ENCODE measurements around the gene CPT2.

DNA sequence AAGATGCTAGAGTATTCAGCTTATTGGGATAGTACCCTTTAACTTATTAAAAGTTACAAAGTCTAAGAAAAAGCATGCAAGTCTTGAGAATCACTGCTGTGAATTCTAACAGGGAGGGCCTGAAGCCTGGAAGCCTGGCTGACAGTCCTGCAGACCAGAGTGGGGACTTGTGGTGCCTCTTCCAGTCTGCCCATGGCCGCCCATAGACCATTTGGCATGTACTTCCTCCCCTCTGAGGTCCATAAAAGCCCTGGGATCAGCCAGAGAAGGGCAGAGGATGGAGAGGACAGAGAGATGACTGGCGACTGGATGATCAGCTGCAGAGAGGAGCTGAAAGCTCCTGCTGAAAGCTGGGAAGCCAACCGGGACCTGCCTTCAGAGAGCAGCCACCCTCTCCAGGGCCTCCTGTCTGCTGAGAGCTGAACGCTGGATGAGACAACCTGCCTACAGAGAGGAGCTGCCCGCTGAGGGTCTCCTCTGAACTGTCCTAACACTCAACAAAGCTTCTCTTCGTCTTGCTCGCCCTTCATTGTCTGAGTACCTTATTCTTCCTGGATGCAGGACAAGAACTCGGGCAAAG, 41.7 kb upstream of the CPT2 start:
- TF ChIP-seq ZNF445 (CRISPR knock-in tag; IDR thresholded peaks at IDR 0.05; ENCODE audit: low read depth) (no peak), RAD51 (IDR thresholded peaks at IDR 0.05; ENCODE audit: borderline replicate concordance, low read depth) (no peak)
